Mucosa of descending colon (tissue), 3 donors: ENCODE results near the gene ZNF701. TPM values are rescaled to one million over a fixed set of nuclear protein-coding genes. Genes with fewer than 3 reads are reported as not detected.
"Not testable (repeated sequence)": the region's sequence is repeated elsewhere in the genome, so short reads cannot be mapped to it uniquely, and the experiment has no call there.

Source experiments
- ATAC-seq: fragments of 200-7000 bp; cut with Tn5 transposase; one replicate; pipeline ENCODE4 v1.9.1; 2020; ENCODE audit warnings: mild to moderate bottlenecking, moderate library complexity
- DNase-seq, 3 donors: peaks; one replicate each; pipeline ENCODE4 v3.0.0-alpha.2; 2020
- H3K36me3 ChIP-seq: fragments of 200-600 bp; one replicate; pipeline ENCODE4 v1.8.0; 2021; ENCODE audit warnings: low read depth, mild to moderate bottlenecking
- H3K4me1 ChIP-seq: fragments of 200-600 bp; one replicate; pipeline ENCODE4 v1.8.0; 2021; ENCODE audit warnings: low read depth, mild to moderate bottlenecking
- H3K4me3 ChIP-seq: fragments of 200-600 bp; one replicate; pipeline ENCODE4 v1.8.0; 2021; ENCODE audit warnings: mild to moderate bottlenecking
- H3K9me3 ChIP-seq: fragments of 200-600 bp; one replicate; pipeline ENCODE4 v1.8.0; 2021; ENCODE audit warnings: mild to moderate bottlenecking
- intact Hi-C, 2 donors: fragments of 100-400 bp; cut with DNase I in 1 of 2; cut with micrococcal nuclease in 1 of 2; formaldehyde crosslinking; loops; one replicate each; pipeline versions ENCODE4 v1.11.0 to v1.11.1; 2022; cut with DNase I, micrococcal nuclease
- total RNA-seq, 3 donors: library from RNA; stranded (reverse); fragmentation: NEBNext Ultra II Directional in 2 of 3; extraction: Animal tissue kit (Norgen Biotek cat#: 25700) in 2 of 3; gene quantifications; one replicate each; pipeline versions ENCODE4 v1.2.1 to v1.2.4, GENCODE V29; 2021 to 2023
- TF ChIP-seq, protein P1 (sequence below): fragments of 200-600 bp; IDR thresholded peaks from one replicate; pipeline ENCODE4 v1.8.0; 2022; ENCODE audit warnings: antibody characterized with exemption, mild to moderate bottlenecking
- donor health status: DM: no; HTN: no; CAD: no; lungs with moderate emphysema.
- donor health status: DM: no; HTN: no; CAD: no.
- donor health status: DM: no; HTN: yes; CAD: no.

ZNF701 gene
- total RNA-seq, 3 donors from 2014 or later = 20.2 to 35.2 (median 27.2) TPM

GRCh38 chr19:52590728-52591127 is 20.6 kb downstream of the ZNF701 start:
- Histone ChIP-seq H3K36me3 (no peaks in the 10 kb centered on the region), H3K4me3 (no peak overlapping the region), H3K4me1 (no peaks in the 10 kb centered on the region), H3K9me3 (peaks cover 47% of the 10 kb centered on the region)
- TF ChIP-seq, protein P1, sequence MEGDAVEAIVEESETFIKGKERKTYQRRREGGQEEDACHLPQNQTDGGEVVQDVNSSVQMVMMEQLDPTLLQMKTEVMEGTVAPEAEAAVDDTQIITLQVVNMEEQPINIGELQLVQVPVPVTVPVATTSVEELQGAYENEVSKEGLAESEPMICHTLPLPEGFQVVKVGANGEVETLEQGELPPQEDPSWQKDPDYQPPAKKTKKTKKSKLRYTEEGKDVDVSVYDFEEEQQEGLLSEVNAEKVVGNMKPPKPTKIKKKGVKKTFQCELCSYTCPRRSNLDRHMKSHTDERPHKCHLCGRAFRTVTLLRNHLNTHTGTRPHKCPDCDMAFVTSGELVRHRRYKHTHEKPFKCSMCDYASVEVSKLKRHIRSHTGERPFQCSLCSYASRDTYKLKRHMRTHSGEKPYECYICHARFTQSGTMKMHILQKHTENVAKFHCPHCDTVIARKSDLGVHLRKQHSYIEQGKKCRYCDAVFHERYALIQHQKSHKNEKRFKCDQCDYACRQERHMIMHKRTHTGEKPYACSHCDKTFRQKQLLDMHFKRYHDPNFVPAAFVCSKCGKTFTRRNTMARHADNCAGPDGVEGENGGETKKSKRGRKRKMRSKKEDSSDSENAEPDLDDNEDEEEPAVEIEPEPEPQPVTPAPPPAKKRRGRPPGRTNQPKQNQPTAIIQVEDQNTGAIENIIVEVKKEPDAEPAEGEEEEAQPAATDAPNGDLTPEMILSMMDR = no peak
- intact Hi-C loops = no loop called here
- DNase-seq = no peak
- ATAC-seq = no peak

- no peak for DNase-seq
- Histone ChIP-seq H3K4me1 (no peaks in the 10 kb centered on the region), H3K4me3 (no peak overlapping the region), H3K9me3 (peaks cover 50% of the 10 kb centered on the region), H3K36me3 (no peaks in the 10 kb centered on the region)
- ATAC-seq = no peak
- intact Hi-C loops = no loop called here
- TF ChIP-seq, protein P1 = no peak
Observed at GRCh38 chr19:52592301-52592700, 22.2 kb downstream of the ZNF701 start.

- intact Hi-C loops, H3K4me1 ChIP-seq, H3K4me3 ChIP-seq, ATAC-seq, DNase-seq, H3K36me3 ChIP-seq: not testable (repeated sequence)
- H3K9me3 ChIP-seq = peaks cover 50% of the 10 kb centered on the region
Observed at GRCh38 chr19:52593441-52593840, 23.4 kb downstream of the ZNF701 start.

GRCh38 chr19:52599241-52599640 is 29.2 kb downstream of the ZNF701 start:
- H3K4me3 ChIP-seq = no peak overlapping the region
- peaks cover 17% of the 10 kb centered on the region for H3K4me1 ChIP-seq

GRCh38 chr19:52600639-52601024 is 30.5 kb downstream of the ZNF701 start:
- Histone ChIP-seq H3K4me1 (peaks cover 17% of the 10 kb centered on the region), H3K9me3 (peaks cover 23% of the 10 kb centered on the region), H3K36me3 (no peaks in the 10 kb centered on the region), H3K4me3 (no peak overlapping the region)
- ATAC-seq = peak; percentile 61
- intact Hi-C loops = no loop called here
- peak; percentile 78 to 82 (median 79) for DNase-seq
- TF ChIP-seq, protein P1 = no peak

More at GRCh38 chr19:52599241-52599640, 29.2 kb downstream of the ZNF701 start:
- intact Hi-C loops = no loop called here
- Histone ChIP-seq H3K36me3 (no peaks in the 10 kb centered on the region), H3K9me3 (peaks cover 34% of the 10 kb centered on the region)
- no peak for DNase-seq
- ATAC-seq = no peak
- TF ChIP-seq, protein P1 = no peak

GRCh38 chr19:52601025-52601973 is 31.2 kb downstream of the ZNF701 start:
- TF ChIP-seq, protein P1 = no peak
- peak; percentile 97 to 99 (median 99) for DNase-seq
- peak overlapping the region; percentile 43 for H3K4me3 ChIP-seq
- peaks cover 22% of the 10 kb centered on the region for H3K9me3 ChIP-seq
- H3K4me1 ChIP-seq = peaks cover 17% of the 10 kb centered on the region
- H3K36me3 ChIP-seq = no peaks in the 10 kb centered on the region
- intact Hi-C loops = no loop called here
- ATAC-seq = peak; percentile 100

DNA sequence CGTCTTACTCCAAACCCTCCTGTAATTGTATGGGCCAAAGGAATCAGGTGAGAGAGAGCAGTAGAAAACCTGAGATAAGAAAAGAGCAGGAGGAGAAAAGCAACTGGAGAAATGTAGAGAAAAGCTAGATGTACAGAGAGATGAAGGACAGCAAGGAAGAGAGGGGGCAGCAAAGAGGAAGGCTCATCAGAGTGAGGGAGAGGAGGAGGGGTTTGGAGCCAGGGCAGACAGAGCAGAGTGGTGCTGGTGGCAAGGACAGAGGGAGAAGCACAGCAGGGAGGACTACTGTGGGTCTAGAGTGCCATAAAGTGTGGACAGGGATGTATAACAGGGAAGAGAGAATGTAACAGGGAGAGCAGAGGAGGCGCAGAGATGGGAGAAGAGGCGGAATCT is 31.9 kb downstream of the ZNF701 start:
- intact Hi-C loops, ATAC-seq, H3K36me3 ChIP-seq: not testable (repeated sequence)
- Histone ChIP-seq H3K9me3 (peaks cover 22% of the 10 kb centered on the region), H3K4me1 (peaks cover 17% of the 10 kb centered on the region), H3K4me3 (peak overlapping the region; percentile 43)
- peak in 1 of 3 donors; percentile 9 for DNase-seq
